ENCODE results near the gene DNAJB5. TPM values are rescaled to one million over a fixed set of nuclear protein-coding genes. Genes with fewer than 3 reads are reported as not detected.
A peak's percentile ranks its signal among the peaks of the same experiment; 100 is the strongest.

DNAJB5 gene
- polyA plus RNA-seq, 1 of the 3 experiments (the other 2 are of a cell fraction) = 3.3 TPM

DNA sequence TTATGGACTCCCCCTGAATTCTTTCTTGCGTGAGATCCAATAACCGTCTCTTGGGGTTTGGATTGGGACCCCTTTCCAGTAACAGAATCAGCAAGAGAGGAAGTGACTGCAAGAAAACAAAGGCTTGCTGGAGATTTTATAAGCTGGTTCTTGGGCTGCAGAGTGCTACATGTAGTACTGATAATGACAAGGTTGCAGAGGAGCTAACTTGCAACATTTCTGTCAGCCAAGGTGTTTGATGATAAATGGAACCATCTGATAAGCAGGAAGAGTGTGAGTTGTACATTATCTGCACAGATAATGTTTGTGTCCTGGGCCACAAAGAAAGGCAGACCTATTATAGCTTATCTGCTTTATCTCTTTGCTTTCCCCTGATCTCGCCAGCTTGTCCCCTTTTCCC, 37.1 kb downstream of the DNAJB5 start:
- Histone ChIP-seq H3F3A (replicated peaks; ENCODE audit: insufficient read depth) (no peaks in the 10 kb centered on the region), H3K27ac (ENCODE audit: low read depth in 2 of 2, low read length in 1 of 2) (0 out of 4 replicates have a peak overlapping the region, but pooled peaks of 1 of the 2 experiments have one; percentile 14), H3K4me3 (ENCODE audit: low read depth in 2 of 2, low read length in 1 of 2) (no peak overlapping the region), H3K27me3 (ENCODE audit: insufficient read depth) (no peaks in the 10 kb centered on the region), H3K9me3 (no peaks in the 10 kb centered on the region), H3K4me1 (ENCODE audit: control insufficient read depth in 1 of 2, insufficient read depth in 2 of 2, low read depth in 1 of 2, low read length in 1 of 2) (peaks cover 0 to 6% of the 10 kb centered on the region in 2 experiments; a peak in 1 of 4 replicates), H3K9ac (no peak overlapping the region), H3K4me2 (0 out of 2 replicates have a peak overlapping the region, but pooled peaks have one; percentile 13), H2AFZ (ENCODE audit: low read depth) (no peak overlapping the region), H3K9me2 (no peaks in the 10 kb centered on the region), H4K20me1 (ENCODE audit: insufficient read depth) (no peaks in the 10 kb centered on the region), H3K36me3 (replicated peaks in 1 of 2; ENCODE audit: control insufficient read depth in 1 of 2, insufficient read depth in 2 of 2, low read length in 1 of 2) (peaks cover 0 to 17% of the 10 kb centered on the region in 2 experiments), H3K79me2 (ENCODE audit: insufficient read depth) (no peaks in the 10 kb centered on the region)
- POLR2A ChIA-PET = interaction anchor here (1.0 kb wide), 1 partner anchor 24 kb away, joined by 5 read pairs; no protein-coding TSS in a partner anchor
- WGBS (ENCODE audit: low lambda C conversion rate) = 89% methylated on average over 3 of the region's 3 CpGs
- CTCF ChIA-PET = interaction anchor here (2.3 kb wide), 1 partner anchor 25 kb away, joined by 10 read pairs; no protein-coding TSS in a partner anchor
- TF ChIP-seq NRF1 (IDR thresholded peaks at IDR 0.05; ENCODE audit: low read depth, low read length) (no peak), FOSL2 (IDR thresholded peaks at IDR 0.05; ENCODE audit: borderline replicate concordance, low read depth) (no peak), JUND (IDR thresholded peaks at IDR 0.05) (no peak)
- no peak for DNase-seq

- H3K9me2 ChIP-seq = no peaks in the 10 kb centered on the region
- no peak overlapping the region for H3K27ac ChIP-seq (ENCODE audit: low read depth in 2 of 2, low read length in 1 of 2)
- peaks cover 0 to 17% of the 10 kb centered on the region in 2 experiments for H3K36me3 ChIP-seq (replicated peaks in 1 of 2; ENCODE audit: control insufficient read depth in 1 of 2, insufficient read depth in 2 of 2, low read length in 1 of 2)
- TF ChIP-seq, protein P1, sequence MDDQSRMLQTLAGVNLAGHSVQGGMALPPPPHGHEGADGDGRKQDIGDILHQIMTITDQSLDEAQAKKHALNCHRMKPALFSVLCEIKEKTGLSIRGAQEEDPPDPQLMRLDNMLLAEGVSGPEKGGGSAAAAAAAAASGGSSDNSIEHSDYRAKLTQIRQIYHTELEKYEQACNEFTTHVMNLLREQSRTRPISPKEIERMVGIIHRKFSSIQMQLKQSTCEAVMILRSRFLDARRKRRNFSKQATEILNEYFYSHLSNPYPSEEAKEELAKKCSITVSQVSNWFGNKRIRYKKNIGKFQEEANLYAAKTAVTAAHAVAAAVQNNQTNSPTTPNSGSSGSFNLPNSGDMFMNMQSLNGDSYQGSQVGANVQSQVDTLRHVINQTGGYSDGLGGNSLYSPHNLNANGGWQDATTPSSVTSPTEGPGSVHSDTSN (IDR thresholded peaks at IDR 0.05) = no peak
- no peak for TF ChIP-seq EZH2phosphoT487 (IDR thresholded peaks at IDR 0.05; ENCODE audit: borderline replicate concordance, low read depth)
- no peak for TF ChIP-seq GABPA (IDR thresholded peaks at IDR 0.05; ENCODE audit: low read depth)
- no peak for TF ChIP-seq YY1 (IDR thresholded peaks at IDR 0.05; ENCODE audit: low read depth)
- no peak for TF ChIP-seq RCOR1 (IDR thresholded peaks at IDR 0.05; ENCODE audit: low read length)
- TF ChIP-seq, protein P2, sequence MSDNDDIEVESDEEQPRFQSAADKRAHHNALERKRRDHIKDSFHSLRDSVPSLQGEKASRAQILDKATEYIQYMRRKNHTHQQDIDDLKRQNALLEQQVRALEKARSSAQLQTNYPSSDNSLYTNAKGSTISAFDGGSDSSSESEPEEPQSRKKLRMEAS (IDR thresholded peaks at IDR 0.05; ENCODE audit: low read depth) = no peak
- no peak for TF ChIP-seq GATA2 (CRISPR knock-in tag; IDR thresholded peaks at IDR 0.05)
- no peak for TF ChIP-seq RXRA (IDR thresholded peaks at IDR 0.05; ENCODE audit: borderline replicate concordance, low read depth)
- no peak for TF ChIP-seq RAD21 (IDR thresholded peaks at IDR 0.05; ENCODE audit: low read length)
- TF ChIP-seq FOSL2 (IDR thresholded peaks at IDR 0.05; ENCODE audit: borderline replicate concordance, low read depth) = no peak
- no peak for TF ChIP-seq FOXJ3 (CRISPR knock-in tag; IDR thresholded peaks at IDR 0.05)
- TF ChIP-seq ELF1 (IDR thresholded peaks at IDR 0.05) = no peak
- TF ChIP-seq NFIC (IDR thresholded peaks at IDR 0.05; ENCODE audit: borderline replicate concordance) = no peak
- no peak for TF ChIP-seq TEAD4 (IDR thresholded peaks at IDR 0.05; ENCODE audit: borderline replicate concordance, insufficient read depth)
- no peak for TF ChIP-seq ZBTB33 (IDR thresholded peaks at IDR 0.05; ENCODE audit: borderline replicate concordance, low read depth)
- no peak for TF ChIP-seq JUND (IDR thresholded peaks at IDR 0.05)
- TF ChIP-seq NRF1 (IDR thresholded peaks at IDR 0.05; ENCODE audit: low read depth, low read length) = no peak
- no peak for TF ChIP-seq SMC3 (IDR thresholded peaks at IDR 0.05; ENCODE audit: low read depth, low read length)
- TF ChIP-seq EP300 (IDR thresholded peaks at IDR 0.05; ENCODE audit: borderline replicate concordance in 1 of 2, low read depth in 1 of 2, low read length in 1 of 2) = no peak
- TF ChIP-seq, protein P3, sequence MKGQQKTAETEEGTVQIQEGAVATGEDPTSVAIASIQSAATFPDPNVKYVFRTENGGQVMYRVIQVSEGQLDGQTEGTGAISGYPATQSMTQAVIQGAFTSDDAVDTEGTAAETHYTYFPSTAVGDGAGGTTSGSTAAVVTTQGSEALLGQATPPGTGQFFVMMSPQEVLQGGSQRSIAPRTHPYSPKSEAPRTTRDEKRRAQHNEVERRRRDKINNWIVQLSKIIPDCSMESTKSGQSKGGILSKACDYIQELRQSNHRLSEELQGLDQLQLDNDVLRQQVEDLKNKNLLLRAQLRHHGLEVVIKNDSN (IDR thresholded peaks at IDR 0.05; ENCODE audit: borderline replicate concordance, low read depth) = no peak
- CTCF ChIA-PET = interaction anchor here (0.6 to 2.3 kb wide), 4 partner anchors 24 to 128 kb away, joined by 3 to 11 read pairs (median 7); no protein-coding TSS in a partner anchor
- no peaks in the 10 kb centered on the region for H3K79me2 ChIP-seq (ENCODE audit: insufficient read depth)
- H3K27me3 ChIP-seq (ENCODE audit: insufficient read depth) = no peaks in the 10 kb centered on the region
- H3K9me3 ChIP-seq = no peaks in the 10 kb centered on the region
- 88% methylated on average over 1 of the region's 1 CpG for WGBS (ENCODE audit: low lambda C conversion rate)
- no peaks in the 10 kb centered on the region for H3F3A ChIP-seq (replicated peaks; ENCODE audit: insufficient read depth)
- H2AFZ ChIP-seq (ENCODE audit: low read depth) = no peak overlapping the region
- H3K4me3 ChIP-seq (ENCODE audit: low read depth in 2 of 2, low read length in 1 of 2) = no peak overlapping the region
- H4K20me1 ChIP-seq (ENCODE audit: insufficient read depth) = no peaks in the 10 kb centered on the region
- POLR2A ChIA-PET = interaction anchor here (1.0 kb wide), 1 partner anchor 25 kb away, joined by 5 read pairs; no protein-coding TSS in a partner anchor
- peaks cover 0 to 6% of the 10 kb centered on the region in 2 experiments; a peak in 1 of 4 replicates for H3K4me1 ChIP-seq (ENCODE audit: control insufficient read depth in 1 of 2, insufficient read depth in 2 of 2, low read depth in 1 of 2, low read length in 1 of 2)
- no peak for DNase-seq
- no peak overlapping the region for H3K9ac ChIP-seq
- H3K4me2 ChIP-seq = no peak overlapping the region
These were observed 37.8 kb downstream of the DNAJB5 start for GRCh38 chr9:35027374-35027773.
